Uterus (tissue), 4 donors: Measurements from ENCODE around the gene NSL1. TPM values are rescaled to one million over a fixed set of nuclear protein-coding genes. Genes with fewer than 3 reads are reported as not detected.
"Not testable (repeated sequence)": the region's sequence is repeated elsewhere in the genome, so short reads cannot be mapped to it uniquely, and the experiment has no call there.

Experiments used
- DNase-seq, 2 donors: peaks; one replicate each; pipeline ENCODE4 v3.0.0-alpha.2; 2019 to 2020
- H3K27ac ChIP-seq, 2 donors: fragments of 200-600 bp; sonication (generic); 1 replicate in 1 of 2; 2 replicates in 1 of 2; pipeline ENCODE4 v1.5.1; 2016 to 2018
- H3K27me3 ChIP-seq, 2 donors: fragments of 200-600 bp; sonication (generic); one replicate each; pipeline ENCODE4 v1.5.1; 2018 to 2019; ENCODE audit warnings: control low read depth in 1 of 2
- H3K36me3 ChIP-seq, 2 donors: fragments of 200-600 bp; sonication (generic); one replicate each; pipeline ENCODE4 v1.5.1; 2019; ENCODE audit warnings: control low read depth in 1 of 2
- H3K4me1 ChIP-seq, 2 donors: fragments of 200-600 bp; sonication (generic); one replicate each; pipeline ENCODE4 v1.5.1; 2018 to 2019; ENCODE audit warnings: control low read depth in 1 of 2
- H3K4me3 ChIP-seq, 2 donors: fragments of 200-600 bp; sonication (generic); 1 replicate in 1 of 2; 2 replicates in 1 of 2; pipeline ENCODE4 v1.5.1; 2018 to 2019; ENCODE audit warnings: mild to moderate bottlenecking in 1 of 2
- H3K9me3 ChIP-seq, 2 donors: fragments of 200-600 bp; sonication (generic); one replicate each; pipeline ENCODE4 v1.5.1; 2019; ENCODE audit warnings: control low read depth in 1 of 2
- POLR2A ChIP-seq, 2 donors: fragments of 450-650 bp; IDR thresholded peaks; one replicate each; pipeline ENCODE4 v1.6.1; 2016; ENCODE audit warnings: antibody characterized with exemption in 2 of 2, mild to moderate bottlenecking in 1 of 2, moderate library complexity in 1 of 2
- intact Hi-C: fragments of 100-400 bp; cut with DNase I; formaldehyde crosslinking; loops from one replicate; pipeline ENCODE4 v1.15.1; 2023; ENCODE audit warnings: low total_unique reads
- total RNA-seq, 4 donors: library from RNA; depleted of rRNA in 3 of 4; stranded (reverse); fragments of >200 nt in 3 of 4; gene quantifications; one replicate each; pipeline versions ENCODE4 v1.1.0 to v1.2.4, GENCODE V29; 2014 to 2023
- TF ChIP-seq, protein P1 (sequence below), 4 experiments: fragments of 200-600 bp in 2 of 4; fragments of 450-650 bp in 2 of 4; sonication (generic) in 2 of 4; IDR thresholded peaks; one replicate each; pipeline ENCODE4 v1.5.1; 2016 to 2019; ENCODE audit warnings: antibody characterized with exemption in 4 of 4, mild to moderate bottlenecking in 2 of 4, moderate library complexity in 1 of 4
- donor health status: DM: yes; HTN: yes; CAD: no.

NSL1 gene
- total RNA-seq, 4 donors from 2014 or later: 39.1 to 73.8 (median 60.5) TPM

DNA sequence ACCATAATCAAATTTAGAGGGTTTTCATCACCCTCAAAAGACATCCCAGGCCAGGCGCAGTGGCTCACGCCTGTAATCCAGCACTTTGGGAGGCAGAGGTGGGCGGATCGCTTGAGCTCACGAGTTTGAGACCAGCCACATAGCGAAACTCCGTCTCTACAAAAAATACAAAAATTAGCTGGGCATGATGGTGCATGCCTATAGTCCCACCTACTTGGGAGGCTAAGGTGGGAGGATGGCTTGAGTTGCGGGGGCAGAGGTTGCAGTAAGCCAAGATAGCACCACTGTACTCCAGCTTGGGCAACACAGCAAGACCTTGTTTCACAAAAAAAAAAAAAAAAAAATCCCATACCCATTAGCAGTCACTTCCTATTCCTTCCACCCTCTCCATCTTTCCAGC, 58.5 kb downstream of the NSL1 start:
- Histone ChIP-seq H3K9me3 (no peaks in the 10 kb centered on the region), H3K36me3 (no peaks in the 10 kb centered on the region), H3K27me3 (no peaks in the 10 kb centered on the region), H3K4me3 (no peak overlapping the region), H3K27ac (no peak overlapping the region), H3K4me1 (no peaks in the 10 kb centered on the region)
- TF ChIP-seq, protein P1, sequence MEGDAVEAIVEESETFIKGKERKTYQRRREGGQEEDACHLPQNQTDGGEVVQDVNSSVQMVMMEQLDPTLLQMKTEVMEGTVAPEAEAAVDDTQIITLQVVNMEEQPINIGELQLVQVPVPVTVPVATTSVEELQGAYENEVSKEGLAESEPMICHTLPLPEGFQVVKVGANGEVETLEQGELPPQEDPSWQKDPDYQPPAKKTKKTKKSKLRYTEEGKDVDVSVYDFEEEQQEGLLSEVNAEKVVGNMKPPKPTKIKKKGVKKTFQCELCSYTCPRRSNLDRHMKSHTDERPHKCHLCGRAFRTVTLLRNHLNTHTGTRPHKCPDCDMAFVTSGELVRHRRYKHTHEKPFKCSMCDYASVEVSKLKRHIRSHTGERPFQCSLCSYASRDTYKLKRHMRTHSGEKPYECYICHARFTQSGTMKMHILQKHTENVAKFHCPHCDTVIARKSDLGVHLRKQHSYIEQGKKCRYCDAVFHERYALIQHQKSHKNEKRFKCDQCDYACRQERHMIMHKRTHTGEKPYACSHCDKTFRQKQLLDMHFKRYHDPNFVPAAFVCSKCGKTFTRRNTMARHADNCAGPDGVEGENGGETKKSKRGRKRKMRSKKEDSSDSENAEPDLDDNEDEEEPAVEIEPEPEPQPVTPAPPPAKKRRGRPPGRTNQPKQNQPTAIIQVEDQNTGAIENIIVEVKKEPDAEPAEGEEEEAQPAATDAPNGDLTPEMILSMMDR (IDR thresholded peaks at IDR 0.05): no peak
- TF ChIP-seq POLR2A (IDR thresholded peaks at IDR 0.05): no peak
- DNase-seq: no peak
- intact Hi-C loops: no loop called here

DNA sequence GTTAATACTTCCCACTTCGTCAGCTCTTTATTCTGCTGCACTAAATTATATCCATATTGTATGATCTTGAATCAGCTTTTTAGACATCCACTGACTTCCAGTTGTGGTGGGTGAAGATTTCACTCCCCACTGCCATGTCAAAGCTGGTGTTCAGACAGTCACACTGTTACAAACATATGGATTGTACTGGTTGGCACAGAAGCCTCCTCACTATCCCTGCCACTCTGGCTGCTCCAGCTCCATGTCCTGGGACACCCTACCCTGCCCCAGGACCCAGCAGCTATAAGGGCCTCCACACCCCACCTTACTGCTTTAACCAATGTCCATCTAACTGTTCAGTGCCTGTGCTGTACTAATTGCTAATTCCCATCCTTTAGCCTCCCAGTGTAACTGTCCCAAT, 59.9 kb downstream of the NSL1 start:
- no peak for DNase-seq
- Histone ChIP-seq H3K4me3 (no peak overlapping the region), H3K36me3 (no peaks in the 10 kb centered on the region), H3K9me3 (no peaks in the 10 kb centered on the region), H3K27ac (no peak overlapping the region), H3K4me1 (no peaks in the 10 kb centered on the region), H3K27me3 (no peaks in the 10 kb centered on the region)
- TF ChIP-seq, protein P1 (IDR thresholded peaks at IDR 0.05): no peak
- TF ChIP-seq POLR2A (IDR thresholded peaks at IDR 0.05): no peak
- intact Hi-C loops: no loop called here

DNA sequence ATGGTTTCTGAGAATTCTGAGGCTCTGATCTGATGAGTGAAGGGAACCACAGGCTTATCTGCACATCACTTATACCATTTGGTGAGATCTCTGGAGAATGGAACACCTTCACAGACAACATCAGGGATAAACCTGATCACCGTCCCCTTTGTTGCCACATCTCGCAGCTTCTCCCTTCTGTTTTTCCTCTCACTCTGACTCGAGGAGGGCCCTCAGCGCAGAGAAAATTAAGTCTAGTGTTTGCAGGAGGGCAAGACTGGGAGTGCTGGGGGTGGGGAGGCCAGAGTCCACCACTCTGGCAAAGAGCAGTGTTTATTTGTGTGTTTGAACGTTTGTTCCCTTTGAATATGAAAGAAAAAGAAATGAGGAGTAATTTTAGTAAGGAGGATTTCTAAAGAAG, 63.0 kb downstream of the NSL1 start:
- Histone ChIP-seq H3K27ac (no peak overlapping the region), H3K9me3 (no peaks in the 10 kb centered on the region), H3K27me3 (no peaks in the 10 kb centered on the region), H3K4me3 (no peak overlapping the region), H3K36me3 (no peaks in the 10 kb centered on the region), H3K4me1 (no peaks in the 10 kb centered on the region)
- intact Hi-C loops: no loop called here
- TF ChIP-seq, protein P1 (IDR thresholded peaks at IDR 0.05): no peak
- no peak for TF ChIP-seq POLR2A (IDR thresholded peaks at IDR 0.05)
- no peak for DNase-seq

DNA sequence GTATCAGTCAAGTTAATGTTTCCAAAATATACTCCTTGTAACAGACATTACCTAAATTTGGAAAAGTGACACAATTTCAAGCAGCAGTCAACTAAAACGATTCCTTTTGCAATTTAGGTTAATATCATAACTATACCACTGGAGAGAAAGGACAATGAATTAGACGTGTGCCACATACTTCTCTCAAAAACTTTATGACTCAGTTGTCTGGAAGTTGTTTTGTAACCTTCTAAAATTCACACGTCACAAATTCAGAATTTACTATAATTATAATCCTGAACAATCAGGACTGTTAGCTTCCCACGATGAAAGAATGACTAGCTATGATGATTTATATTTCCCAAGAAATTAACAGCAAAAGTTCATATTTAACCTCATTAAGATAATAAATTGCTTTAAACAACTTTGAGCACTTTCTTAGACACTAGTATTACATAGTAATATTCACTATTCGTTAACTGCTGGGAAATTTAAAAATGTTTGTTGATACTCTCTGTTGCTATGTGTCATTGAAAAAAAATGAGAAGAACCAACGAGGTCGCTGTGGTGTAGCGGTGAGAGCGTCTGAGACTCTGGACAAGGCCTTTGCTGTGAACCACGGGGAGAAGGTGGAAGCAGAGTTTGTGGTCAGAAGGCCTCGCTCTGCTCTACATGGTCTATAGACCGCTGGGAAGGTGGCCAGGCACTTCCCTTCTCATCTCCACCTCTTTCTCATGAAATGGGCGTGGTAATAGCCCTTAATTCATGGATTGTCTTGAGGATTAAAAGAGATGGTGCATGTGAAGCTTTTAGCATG, 64.0 kb downstream of the NSL1 start:
- H3K27me3 ChIP-seq: no peaks in the 10 kb centered on the region
- intact Hi-C loops: no loop called here

DNA sequence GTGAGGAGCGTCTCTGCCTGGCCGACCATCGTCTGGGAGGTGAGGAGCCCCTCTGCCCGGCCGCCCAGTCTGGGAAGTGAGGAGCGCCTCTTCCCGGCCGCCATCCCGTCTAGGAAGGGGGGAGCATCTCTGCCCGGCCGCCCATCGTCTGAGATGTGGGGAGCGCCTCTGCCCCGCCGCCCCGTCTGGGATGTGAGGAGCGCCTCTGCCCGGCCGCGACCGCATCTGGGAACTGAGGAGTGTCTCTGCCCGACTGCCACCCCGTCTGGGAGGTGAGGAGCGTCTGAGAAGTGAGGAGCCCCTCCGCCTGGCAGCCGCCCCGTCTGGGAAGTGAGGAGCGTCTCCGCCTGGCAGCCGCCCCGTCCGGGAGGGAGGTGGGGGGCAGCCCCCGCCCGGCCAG, 66.9 kb downstream of the NSL1 start:
- intact Hi-C loops, H3K4me3 ChIP-seq, H3K9me3 ChIP-seq, DNase-seq, H3K27me3 ChIP-seq, H3K36me3 ChIP-seq, H3K4me1 ChIP-seq, H3K27ac ChIP-seq: not testable (repeated sequence)

More for the DNA sequence above, 64.0 kb downstream of the NSL1 start:
- H3K4me1 ChIP-seq: no peaks in the 10 kb centered on the region
- no peaks in the 10 kb centered on the region for H3K9me3 ChIP-seq
- H3K4me3 ChIP-seq: no peak overlapping the region
- no peaks in the 10 kb centered on the region for H3K36me3 ChIP-seq
- TF ChIP-seq POLR2A (IDR thresholded peaks at IDR 0.05): no peak
- TF ChIP-seq, protein P1 (IDR thresholded peaks at IDR 0.05): no peak
- H3K27ac ChIP-seq: no peak overlapping the region
- DNase-seq: no peak
